Mesothelial cell of epicardium (in vitro differentiated cells): Measurements from ENCODE around the gene CEP170. TPM values are rescaled to one million over a fixed set of nuclear protein-coding genes. Genes with fewer than 3 reads are reported as not detected.

Experiments
- DNase-seq, 2 experiments: peaks; one replicate each; pipeline ENCODE4 v3.0.0; 2021; ENCODE audit warnings: low spot score in 2 of 2; ENCODE audit not compliant: unreplicated experiment in 2 of 2
- H3K27ac Mint-ChIP-seq: 2 replicates; pipeline ENCODE4 v1.8.0; 2021; ENCODE audit warnings: mixed read lengths
- H3K27me3 Mint-ChIP-seq: 2 replicates; pipeline ENCODE4 v1.8.0; 2021; ENCODE audit warnings: low read depth, mixed read lengths
- H3K36me3 Mint-ChIP-seq: 2 replicates; pipeline ENCODE4 v1.8.0; 2021; ENCODE audit warnings: mixed read lengths
- H3K4me1 Mint-ChIP-seq: 2 replicates; pipeline ENCODE4 v1.8.0; 2021; ENCODE audit warnings: mixed read lengths
- H3K4me3 Mint-ChIP-seq: 2 replicates; pipeline ENCODE4 v1.8.0; 2021; ENCODE audit warnings: mild to moderate bottlenecking, moderate library complexity, mixed read lengths
- H3K9me3 Mint-ChIP-seq: 2 replicates; pipeline ENCODE4 v1.8.0; 2021; ENCODE audit warnings: mixed read lengths
- total RNA-seq: library from RNA; stranded (reverse); gene quantifications from 3 replicates; pipeline ENCODE4 v1.2.1, GENCODE V29; 2021
- TF ChIP-seq, protein P1 (sequence below): fragments of 200-600 bp; sonication (generic); IDR thresholded peaks from one replicate; pipeline ENCODE4 v1.5.0; 2021; ENCODE audit warnings: antibody characterized with exemption; ENCODE audit not compliant: unreplicated experiment

The CEP170 gene
- total RNA-seq, 1 donor from 2014 or later, result 129 TPM

GRCh38 chr1:243250102-243250501 is 5.0 kb downstream of the CEP170 start:
- no peaks in the 10 kb centered on the region for H3K9me3 Mint-ChIP-seq
- TF ChIP-seq, protein P1, sequence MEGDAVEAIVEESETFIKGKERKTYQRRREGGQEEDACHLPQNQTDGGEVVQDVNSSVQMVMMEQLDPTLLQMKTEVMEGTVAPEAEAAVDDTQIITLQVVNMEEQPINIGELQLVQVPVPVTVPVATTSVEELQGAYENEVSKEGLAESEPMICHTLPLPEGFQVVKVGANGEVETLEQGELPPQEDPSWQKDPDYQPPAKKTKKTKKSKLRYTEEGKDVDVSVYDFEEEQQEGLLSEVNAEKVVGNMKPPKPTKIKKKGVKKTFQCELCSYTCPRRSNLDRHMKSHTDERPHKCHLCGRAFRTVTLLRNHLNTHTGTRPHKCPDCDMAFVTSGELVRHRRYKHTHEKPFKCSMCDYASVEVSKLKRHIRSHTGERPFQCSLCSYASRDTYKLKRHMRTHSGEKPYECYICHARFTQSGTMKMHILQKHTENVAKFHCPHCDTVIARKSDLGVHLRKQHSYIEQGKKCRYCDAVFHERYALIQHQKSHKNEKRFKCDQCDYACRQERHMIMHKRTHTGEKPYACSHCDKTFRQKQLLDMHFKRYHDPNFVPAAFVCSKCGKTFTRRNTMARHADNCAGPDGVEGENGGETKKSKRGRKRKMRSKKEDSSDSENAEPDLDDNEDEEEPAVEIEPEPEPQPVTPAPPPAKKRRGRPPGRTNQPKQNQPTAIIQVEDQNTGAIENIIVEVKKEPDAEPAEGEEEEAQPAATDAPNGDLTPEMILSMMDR, result no peak
- DNase-seq, result no peak
- H3K36me3 Mint-ChIP-seq, result no peaks in the 10 kb centered on the region
- H3K27ac Mint-ChIP-seq, result no peak overlapping the region
- H3K27me3 Mint-ChIP-seq, result no peaks in the 10 kb centered on the region
- H3K4me3 Mint-ChIP-seq, result no peak overlapping the region
- peaks cover 37% of the 10 kb centered on the region for H3K4me1 Mint-ChIP-seq

DNA sequence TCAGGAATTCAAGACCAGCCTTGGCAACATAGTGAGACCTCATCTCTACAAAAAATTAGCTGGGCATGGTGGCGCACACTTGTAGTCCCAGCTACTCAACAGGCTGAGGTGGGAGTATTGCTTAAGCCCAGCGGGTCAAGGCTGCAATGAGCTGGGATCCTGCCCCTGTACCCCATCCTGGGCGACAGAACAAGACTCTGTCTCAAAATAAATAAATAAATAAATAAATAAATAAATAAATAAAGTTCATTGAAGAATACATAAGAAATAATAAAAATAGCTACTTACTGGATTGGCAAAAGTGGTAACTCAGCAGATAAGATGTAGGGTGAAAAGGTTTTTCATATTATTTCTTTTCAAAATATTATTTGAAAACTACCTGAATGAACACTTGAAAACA is 5.9 kb downstream of the CEP170 start:
- Mint-ChIP-seq H3K27me3 (no peaks in the 10 kb centered on the region), H3K27ac (no peak overlapping the region), H3K36me3 (peaks cover under 1% of the 10 kb centered on the region), H3K4me1 (peaks cover 37% of the 10 kb centered on the region), H3K4me3 (no peak overlapping the region), H3K9me3 (no peaks in the 10 kb centered on the region)
- TF ChIP-seq, protein P1, result no peak
- no peak for DNase-seq

- H3K36me3 Mint-ChIP-seq, result peaks cover 9% of the 10 kb centered on the region
- peaks cover 27% of the 10 kb centered on the region for H3K4me1 Mint-ChIP-seq
- peaks cover 3% of the 10 kb centered on the region for H3K9me3 Mint-ChIP-seq
- DNase-seq, result no peak
- H3K4me3 Mint-ChIP-seq, result no peak overlapping the region
- no peak overlapping the region for H3K27ac Mint-ChIP-seq
- TF ChIP-seq, protein P1, result no peak
- H3K27me3 Mint-ChIP-seq, result no peaks in the 10 kb centered on the region
Observed at GRCh38 chr1:243247901-243248300, 7.2 kb downstream of the CEP170 start.

DNA sequence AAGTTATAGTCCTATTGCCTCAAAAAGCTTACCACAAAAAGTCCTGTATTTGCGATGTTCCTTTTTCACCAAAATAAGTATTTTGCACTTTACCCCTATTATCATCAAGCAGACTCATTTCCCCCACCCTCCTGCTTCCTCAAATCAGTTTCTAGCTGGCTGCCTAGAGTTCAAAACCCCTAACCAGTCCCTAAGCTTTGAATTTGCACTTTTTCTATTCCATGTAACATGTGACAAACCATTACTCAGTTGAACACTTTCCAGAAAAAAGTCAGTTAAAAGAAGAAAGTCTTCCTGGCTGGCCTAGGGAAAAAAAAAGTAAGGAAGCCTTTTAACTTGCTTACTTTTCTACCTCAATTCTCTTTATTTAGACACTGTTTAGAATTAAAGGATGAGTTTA is 8.2 kb downstream of the CEP170 start:
- H3K4me1 Mint-ChIP-seq, result peaks cover 22% of the 10 kb centered on the region
- TF ChIP-seq, protein P1, result no peak
- H3K36me3 Mint-ChIP-seq, result peaks cover 15% of the 10 kb centered on the region
- H3K9me3 Mint-ChIP-seq, result peaks cover 4% of the 10 kb centered on the region
- no peaks in the 10 kb centered on the region for H3K27me3 Mint-ChIP-seq
- no peak overlapping the region for H3K4me3 Mint-ChIP-seq
- H3K27ac Mint-ChIP-seq, result no peak overlapping the region
- DNase-seq, result no peak

DNA sequence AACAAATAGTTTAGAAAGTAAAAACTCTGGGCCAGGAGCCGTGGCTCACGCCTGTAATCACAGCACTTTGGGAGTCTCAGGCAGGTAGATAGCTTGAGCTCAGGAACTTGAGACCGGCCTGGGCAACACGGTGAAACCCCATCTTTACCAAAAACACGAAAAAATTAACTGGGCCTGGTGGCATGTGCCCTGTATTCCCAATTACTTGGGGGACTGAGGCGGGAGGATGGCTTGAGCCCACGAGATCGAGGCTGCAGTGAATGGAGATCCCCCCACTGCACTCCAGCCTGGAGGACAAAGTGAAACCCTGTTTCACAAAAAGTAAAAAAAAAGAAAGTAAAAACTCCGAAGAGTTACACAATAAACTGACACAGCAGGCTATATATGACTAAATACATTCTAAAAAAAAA is 10.6 kb downstream of the CEP170 start:
- peaks cover 11% of the 10 kb centered on the region for H3K9me3 Mint-ChIP-seq
- no peaks in the 10 kb centered on the region for H3K27me3 Mint-ChIP-seq
- H3K36me3 Mint-ChIP-seq, result peaks cover 28% of the 10 kb centered on the region
- TF ChIP-seq, protein P1, result no peak
- no peak overlapping the region for H3K4me3 Mint-ChIP-seq
- H3K27ac Mint-ChIP-seq, result peak overlapping the region; percentile 26
- H3K4me1 Mint-ChIP-seq, result peaks cover 5% of the 10 kb centered on the region
- DNase-seq, result no peak
